ENCODE data around the gene IFNA2.
"Not testable (repeated sequence)": the region's sequence is repeated elsewhere in the genome, so short reads cannot be mapped to it uniquely, and the experiment has no call there.

DNA sequence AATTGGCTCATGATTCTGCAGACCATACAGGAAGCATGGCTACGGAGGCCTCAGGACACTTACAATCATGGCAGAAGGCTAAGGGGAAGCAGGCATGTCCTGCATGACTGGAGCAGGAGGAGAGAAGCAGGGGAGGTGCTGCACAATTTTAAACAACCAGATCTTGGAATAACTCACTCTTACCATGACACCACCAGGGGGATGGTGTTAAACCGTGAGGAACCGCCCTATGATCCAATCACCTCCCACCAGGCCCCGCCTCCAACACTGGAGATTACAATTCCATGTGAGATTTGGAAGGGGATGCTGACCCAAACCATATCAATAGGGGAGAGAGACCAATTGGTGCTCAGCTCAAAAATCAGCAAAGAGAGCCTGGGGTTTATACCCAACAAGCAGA is 13.7 kb downstream of the IFNA2 start:
- not testable (repeated sequence) for TF ChIP-seq CTCF (conservative IDR thresholded peaks at IDR 0.05); EZH2 (IDR thresholded peaks at IDR 0.05; ENCODE audit: low read depth)
